Stimulated activated CD4-positive, alpha-beta T cell treated with anti-CD3 and anti-CD28 coated beads, Interleukin-2, amount 100 ng/mL, for 48 hours (primary cell): Measurements from ENCODE around the gene DIO1.
"Not testable (repeated sequence)": the region's sequence is repeated elsewhere in the genome, so short reads cannot be mapped to it uniquely, and the experiment has no call there.

Source experiments
- DNase-seq, 2 donors: peaks; one replicate each; pipeline ENCODE4 v3.0.0-alpha.2; 2020

Gene DIO1

GRCh38 chr1:53893999-53894636, at the start of gene DIO1:
Gene DIO1, plus strand, starts transcription at chr1:53894187. Its CDS starts 24 bp downstream, at chr1:53894211.
- no peak for DNase-seq

GRCh38 chr1:53847980-53848379, 46.0 kb upstream of the DIO1 start:
- DNase-seq: no peak

- no peak for DNase-seq
Measured at GRCh38 chr1:53850082-53850673, 43.8 kb upstream of the DIO1 start.

GRCh38 chr1:53851571-53852285, 42.3 kb upstream of the DIO1 start:
- no peak for DNase-seq

- peak; percentile 19 to 31 for DNase-seq
Measured at GRCh38 chr1:53860967-53861411, 33.0 kb upstream of the DIO1 start.

GRCh38 chr1:53862507-53862906, 31.5 kb upstream of the DIO1 start:
- no peak for DNase-seq

GRCh38 chr1:53868565-53868964, 25.4 kb upstream of the DIO1 start:
- DNase-seq: no peak

GRCh38 chr1:53869454-53870117, 24.4 kb upstream of the DIO1 start:
- DNase-seq: no peak

- no peak for DNase-seq
Measured at GRCh38 chr1:53871221-53871620, 22.8 kb upstream of the DIO1 start.

- no peak for DNase-seq
Measured at GRCh38 chr1:53871773-53872484, 22.1 kb upstream of the DIO1 start.

- DNase-seq: not testable (repeated sequence)
Measured at GRCh38 chr1:53875150-53875549, 18.8 kb upstream of the DIO1 start.

- no peak for DNase-seq
Measured at GRCh38 chr1:53878492-53879105, 15.4 kb upstream of the DIO1 start.

GRCh38 chr1:53881853-53882252, 12.1 kb upstream of the DIO1 start:
- not testable (repeated sequence) for DNase-seq

- not testable (repeated sequence) for DNase-seq
Measured at GRCh38 chr1:53883600-53883999, 10.4 kb upstream of the DIO1 start.

- no peak for DNase-seq
Measured at GRCh38 chr1:53888681-53889080, 5.3 kb upstream of the DIO1 start.

- peak; percentile 74 to 79 for DNase-seq
Measured at GRCh38 chr1:53889304-53890298, 4.4 kb upstream of the DIO1 start, which contains the start of gene YIPF1. Gene YIPF1, minus strand, starts transcription at chr1:53889797. Its CDS starts 860 bp downstream, at chr1:53888937.

GRCh38 chr1:53890522-53890941, 3.5 kb upstream of the DIO1 start:
- no peak for DNase-seq

GRCh38 chr1:53891018-53891417, 3.0 kb upstream of the DIO1 start:
- no peak for DNase-seq

- DNase-seq: no peak
Measured at GRCh38 chr1:53891678-53892077, 2.3 kb upstream of the DIO1 start.

GRCh38 chr1:53892911-53893310, 1.1 kb upstream of the DIO1 start:
- DNase-seq: no peak

GRCh38 chr1:53894644-53895043, 657 bp downstream of the DIO1 start:
- no peak for DNase-seq
